GM12878 (cell line): Measurements from ENCODE around the gene ABCB9.
"Not testable (repeated sequence)": the region's sequence is repeated elsewhere in the genome, so short reads cannot be mapped to it uniquely, and the experiment has no call there.

Experiments used
- CTCF ChIP-seq, 3 experiments: IDR thresholded peaks in 2 of 3; conservative IDR thresholded peaks in 1 of 3; 2 replicates each; pipeline ENCODE4 v1.5.1; 2011; ENCODE audit warnings: low read depth in 3 of 3, low read length in 3 of 3, mild to moderate bottlenecking in 3 of 3, control low read depth in 2 of 3, moderate library complexity in 2 of 3, inconsistent platforms in 1 of 3, mixed read lengths in 1 of 3; ENCODE audit not compliant: control insufficient read depth in 2 of 3, insufficient read depth in 1 of 3; ENCODE audit errors: extremely low read depth in 1 of 3
- EP300 ChIP-seq, 2 experiments: fragments of 150-350 bp in 1 of 2; IDR thresholded peaks; 2 replicates each; pipeline ENCODE4 v1.6.1; 2011 to 2012; ENCODE audit warnings: low read depth in 2 of 2, low read length in 2 of 2, borderline replicate concordance in 1 of 2, improper control_type of control experiment in 1 of 2, inconsistent platforms in 1 of 2; ENCODE audit not compliant: control insufficient read depth in 1 of 2
- ESRRA ChIP-seq: IDR thresholded peaks from 2 replicates; pipeline ENCODE4 v1.6.1; 2012; ENCODE audit warnings: mild to moderate bottlenecking, low read length, improper control_type of control experiment
- ETV6 ChIP-seq, 2 experiments: fragments of 450-650 bp in 1 of 2; IDR thresholded peaks in 1 of 2; conservative IDR thresholded peaks in 1 of 2; 2 replicates each; pipeline ENCODE4 v1.6.1; 2014; ENCODE audit warnings: antibody characterized with exemption in 1 of 2, borderline replicate concordance in 1 of 2, low read depth in 1 of 2, mild to moderate bottlenecking in 1 of 2, moderate library complexity in 1 of 2
- JUNB ChIP-seq: IDR thresholded peaks from 2 replicates; pipeline ENCODE4 v1.6.1; 2016; ENCODE audit warnings: antibody characterized with exemption, mild to moderate bottlenecking
- RCOR1 ChIP-seq: conservative IDR thresholded peaks from 2 replicates; pipeline ENCODE4 v1.6.1; 2012; ENCODE audit warnings: low read depth, low read length, improper control_type of control experiment
- SUZ12 ChIP-seq: fragments of 200-600 bp; sonication (generic); IDR thresholded peaks from one replicate; pipeline ENCODE4 v1.6.1; 2018; ENCODE audit warnings: antibody characterized with exemption, mild to moderate bottlenecking; ENCODE audit not compliant: unreplicated experiment
- TCF7 ChIP-seq: IDR thresholded peaks from 2 replicates; pipeline ENCODE4 v1.6.1; 2014; ENCODE audit warnings: antibody characterized with exemption, borderline replicate concordance
- ZBTB11 ChIP-seq: fragments of 450-650 bp; formaldehyde crosslinking; IDR thresholded peaks from 2 replicates; pipeline ENCODE4 v1.5.0; 2022; ENCODE audit warnings: mild to moderate bottlenecking, missing genetic modification characterization
- ZBTB33 ChIP-seq: fragments of 450-650 bp; IDR thresholded peaks from 2 replicates; pipeline ENCODE4 v1.6.1; 2017; ENCODE audit warnings: mild to moderate bottlenecking

GRCh38 chr12:122892724-122893123 is 73.5 kb downstream of the ABCB9 start:
- not testable (repeated sequence) for TF ChIP-seq RCOR1; SUZ12; ESRRA; CTCF (IDR thresholded peaks at IDR 0.05 in 2 of 3, conservative IDR thresholded peaks at IDR 0.05 in 1 of 3; ENCODE audit: control insufficient read depth in 2 of 3, extremely low read depth in 1 of 3, insufficient read depth in 1 of 3, low read depth in 3 of 3, low read length in 3 of 3); EP300 (IDR thresholded peaks at IDR 0.05; ENCODE audit: borderline replicate concordance in 1 of 2, control insufficient read depth in 1 of 2, low read depth in 2 of 2, low read length in 2 of 2); ZBTB11 (CRISPR knock-in tag); JUNB; TCF7; ETV6 (conservative IDR thresholded peaks at IDR 0.05 in 1 of 2, IDR thresholded peaks at IDR 0.05 in 1 of 2; ENCODE audit: borderline replicate concordance in 1 of 2, low read depth in 1 of 2); ZBTB33
